ENCODE measurements around the gene SPECC1L. TPM values are rescaled to one million over a fixed set of nuclear protein-coding genes. Genes with fewer than 3 reads are reported as not detected.
"Not testable (repeated sequence)": the region's sequence is repeated elsewhere in the genome, so short reads cannot be mapped to it uniquely, and the experiment has no call there.

SPECC1L gene
- total RNA-seq, 1 donor from 2014 or later: 80.6 TPM

DNA sequence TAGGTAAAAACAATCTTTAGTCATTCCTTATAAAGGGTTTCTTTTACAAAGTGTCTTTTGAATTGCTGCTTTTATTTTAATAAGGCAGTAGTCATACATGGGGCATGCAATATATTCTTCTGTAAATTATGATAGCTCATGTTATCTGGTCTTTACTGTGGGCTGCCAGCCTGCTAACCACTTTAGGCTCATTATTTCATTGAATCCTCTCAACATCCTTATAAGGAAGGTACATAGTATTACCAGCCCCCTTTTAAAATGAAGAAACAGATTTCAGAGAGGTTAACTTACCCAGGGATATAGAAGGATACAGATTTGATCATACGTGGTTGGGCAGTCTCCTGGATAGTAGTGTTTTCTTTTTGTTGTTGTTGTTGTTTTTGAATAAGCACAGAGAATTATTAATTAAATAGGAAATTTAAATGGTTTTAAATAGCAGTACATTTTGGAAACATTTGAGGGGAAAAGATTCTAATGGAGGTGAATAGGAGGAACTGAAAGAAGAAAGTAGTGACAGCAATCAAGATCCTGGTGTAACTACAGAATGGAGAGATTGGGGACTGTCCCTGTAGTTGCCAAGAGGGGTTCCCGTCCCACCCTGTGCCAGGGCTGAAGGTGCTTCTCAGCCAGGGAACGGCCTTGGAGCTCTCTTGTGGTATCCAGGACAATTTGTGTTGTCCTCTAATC, 21.0 kb downstream of the SPECC1L start:
- TF ChIP-seq, protein P1, sequence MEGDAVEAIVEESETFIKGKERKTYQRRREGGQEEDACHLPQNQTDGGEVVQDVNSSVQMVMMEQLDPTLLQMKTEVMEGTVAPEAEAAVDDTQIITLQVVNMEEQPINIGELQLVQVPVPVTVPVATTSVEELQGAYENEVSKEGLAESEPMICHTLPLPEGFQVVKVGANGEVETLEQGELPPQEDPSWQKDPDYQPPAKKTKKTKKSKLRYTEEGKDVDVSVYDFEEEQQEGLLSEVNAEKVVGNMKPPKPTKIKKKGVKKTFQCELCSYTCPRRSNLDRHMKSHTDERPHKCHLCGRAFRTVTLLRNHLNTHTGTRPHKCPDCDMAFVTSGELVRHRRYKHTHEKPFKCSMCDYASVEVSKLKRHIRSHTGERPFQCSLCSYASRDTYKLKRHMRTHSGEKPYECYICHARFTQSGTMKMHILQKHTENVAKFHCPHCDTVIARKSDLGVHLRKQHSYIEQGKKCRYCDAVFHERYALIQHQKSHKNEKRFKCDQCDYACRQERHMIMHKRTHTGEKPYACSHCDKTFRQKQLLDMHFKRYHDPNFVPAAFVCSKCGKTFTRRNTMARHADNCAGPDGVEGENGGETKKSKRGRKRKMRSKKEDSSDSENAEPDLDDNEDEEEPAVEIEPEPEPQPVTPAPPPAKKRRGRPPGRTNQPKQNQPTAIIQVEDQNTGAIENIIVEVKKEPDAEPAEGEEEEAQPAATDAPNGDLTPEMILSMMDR (IDR thresholded peaks at IDR 0.05; ENCODE audit: unreplicated experiment): no peak
- no peak for DNase-seq (ENCODE audit: low spot score)
- peaks cover 4% of the 10 kb centered on the region for H3K36me3 Mint-ChIP-seq (ENCODE audit: low read depth, unreplicated experiment)
- H3K27ac Mint-ChIP-seq (ENCODE audit: unreplicated experiment): no peak overlapping the region
- H3K4me1 Mint-ChIP-seq (ENCODE audit: unreplicated experiment): peaks cover 30% of the 10 kb centered on the region
- H3K4me3 Mint-ChIP-seq (ENCODE audit: unreplicated experiment): no peak overlapping the region
- H3K9me3 Mint-ChIP-seq (ENCODE audit: unreplicated experiment): no peaks in the 10 kb centered on the region
- peaks cover 1% of the 10 kb centered on the region for H3K27me3 Mint-ChIP-seq (ENCODE audit: unreplicated experiment)

DNA sequence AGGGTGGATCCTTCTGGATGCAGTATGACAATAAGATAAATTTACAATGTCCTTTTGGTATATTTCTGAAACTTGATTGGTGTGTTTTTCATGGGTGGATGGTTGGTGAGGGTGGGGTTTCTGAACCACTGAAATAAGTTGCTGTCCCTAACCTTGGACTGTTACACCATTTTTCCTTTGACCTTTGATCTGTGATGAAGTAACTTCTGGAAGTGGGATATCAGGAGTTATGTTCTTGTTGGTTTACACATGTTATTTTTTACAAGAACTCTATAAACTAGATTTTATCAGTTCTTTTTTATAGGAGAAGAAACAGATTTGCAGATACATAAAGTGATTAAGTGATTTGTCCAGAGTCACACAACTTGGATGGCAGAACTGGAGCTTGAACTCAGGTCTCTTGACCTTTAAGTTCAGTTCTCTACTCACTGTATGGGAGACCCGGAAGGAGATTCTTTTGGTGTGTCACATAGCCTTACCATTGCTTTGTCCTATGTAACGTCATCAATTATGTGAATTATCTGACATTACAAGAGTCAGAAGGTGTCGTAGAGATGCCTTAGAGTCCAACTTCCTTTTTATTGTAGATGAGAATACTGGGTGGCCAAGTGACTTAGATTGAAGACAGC, 21.7 kb downstream of the SPECC1L start:
- H3K4me3 Mint-ChIP-seq (ENCODE audit: unreplicated experiment); H3K9me3 Mint-ChIP-seq (ENCODE audit: unreplicated experiment); H3K27ac Mint-ChIP-seq (ENCODE audit: unreplicated experiment); H3K27me3 Mint-ChIP-seq (ENCODE audit: unreplicated experiment); DNase-seq (ENCODE audit: low spot score); H3K36me3 Mint-ChIP-seq (ENCODE audit: low read depth, unreplicated experiment): not testable (repeated sequence)
- peaks cover 26% of the 10 kb centered on the region for H3K4me1 Mint-ChIP-seq (ENCODE audit: unreplicated experiment)

DNA sequence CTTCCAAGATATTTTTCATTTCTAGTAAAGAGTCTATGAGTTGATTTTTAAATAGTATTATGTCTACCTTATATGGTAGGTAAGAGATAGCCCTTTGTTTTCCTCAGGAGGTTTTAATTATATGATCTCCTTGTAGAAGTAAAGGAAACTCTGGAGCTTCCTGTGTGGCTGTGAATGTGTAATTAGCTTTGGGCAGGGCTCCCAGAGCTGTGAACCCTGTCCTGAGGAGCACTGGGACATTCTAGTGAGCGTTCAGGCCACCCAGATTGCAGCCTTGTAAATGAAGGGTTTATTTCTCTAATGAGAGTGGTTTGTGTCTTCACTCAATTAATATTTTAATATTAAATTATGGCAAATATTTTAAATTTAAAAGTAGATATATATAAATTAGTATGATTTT, 24.3 kb downstream of the SPECC1L start:
- H3K36me3 Mint-ChIP-seq (ENCODE audit: low read depth, unreplicated experiment); H3K4me3 Mint-ChIP-seq (ENCODE audit: unreplicated experiment); H3K27ac Mint-ChIP-seq (ENCODE audit: unreplicated experiment); H3K27me3 Mint-ChIP-seq (ENCODE audit: unreplicated experiment); H3K9me3 Mint-ChIP-seq (ENCODE audit: unreplicated experiment); DNase-seq (ENCODE audit: low spot score): not testable (repeated sequence)
- H3K4me1 Mint-ChIP-seq (ENCODE audit: unreplicated experiment): peaks cover 14% of the 10 kb centered on the region

DNA sequence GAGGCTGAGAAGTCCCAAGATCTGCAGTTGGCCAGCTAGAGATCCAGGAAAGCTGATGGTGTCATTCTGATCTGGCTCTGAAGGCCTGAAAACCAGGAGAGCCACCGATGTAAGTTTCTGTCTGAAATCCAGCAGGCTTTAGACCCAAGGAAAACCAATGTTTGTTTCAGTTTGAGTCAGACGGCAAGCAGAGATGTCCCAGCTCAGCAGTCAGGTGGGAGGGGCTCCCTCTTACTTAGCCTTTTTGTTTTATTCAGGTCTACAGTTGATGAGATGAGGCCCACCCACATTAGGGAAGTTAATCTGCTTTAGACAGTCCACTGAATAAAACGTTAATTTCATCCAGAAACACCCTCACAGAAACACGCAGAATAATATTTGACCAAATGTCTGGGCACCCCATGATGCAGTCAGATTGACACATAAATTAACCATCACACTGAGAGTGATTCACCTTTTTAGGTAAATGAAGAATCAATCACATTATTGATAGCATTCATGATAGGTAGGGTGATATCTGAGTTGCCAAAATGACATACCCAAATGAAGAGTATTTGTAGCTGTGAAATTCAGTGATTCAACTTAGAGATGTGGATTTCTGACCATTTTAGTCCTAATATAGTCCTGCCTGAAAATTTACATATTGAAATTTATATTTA, 28.0 kb downstream of the SPECC1L start:
- H3K27ac Mint-ChIP-seq (ENCODE audit: unreplicated experiment); H3K9me3 Mint-ChIP-seq (ENCODE audit: unreplicated experiment); H3K36me3 Mint-ChIP-seq (ENCODE audit: low read depth, unreplicated experiment); H3K4me3 Mint-ChIP-seq (ENCODE audit: unreplicated experiment); H3K27me3 Mint-ChIP-seq (ENCODE audit: unreplicated experiment); DNase-seq (ENCODE audit: low spot score): not testable (repeated sequence)
- H3K4me1 Mint-ChIP-seq (ENCODE audit: unreplicated experiment): peaks cover 30% of the 10 kb centered on the region

DNA sequence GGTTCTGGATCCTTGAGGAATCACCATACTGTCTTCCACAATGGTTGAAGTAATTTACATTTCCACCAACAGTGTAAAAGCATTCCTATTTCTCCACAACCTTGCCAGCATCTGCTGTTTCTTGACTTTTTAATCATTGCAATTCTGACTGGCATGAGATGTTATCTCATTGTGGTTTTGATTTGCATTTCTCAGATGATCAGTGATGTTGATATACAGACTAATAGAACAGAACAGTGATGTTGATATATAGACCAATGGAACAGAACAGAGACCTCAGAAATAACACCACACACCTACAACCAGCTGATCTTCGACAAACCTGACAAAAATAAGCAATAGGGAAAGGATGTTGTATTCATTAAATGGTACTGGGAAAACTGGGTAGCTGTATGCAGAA, 29.9 kb downstream of the SPECC1L start:
- H3K4me3 Mint-ChIP-seq (ENCODE audit: unreplicated experiment); H3K27me3 Mint-ChIP-seq (ENCODE audit: unreplicated experiment); DNase-seq (ENCODE audit: low spot score); H3K9me3 Mint-ChIP-seq (ENCODE audit: unreplicated experiment); H3K27ac Mint-ChIP-seq (ENCODE audit: unreplicated experiment): not testable (repeated sequence)
- H3K36me3 Mint-ChIP-seq (ENCODE audit: low read depth, unreplicated experiment): peaks cover 12% of the 10 kb centered on the region
- H3K4me1 Mint-ChIP-seq (ENCODE audit: unreplicated experiment): peaks cover 47% of the 10 kb centered on the region

DNA sequence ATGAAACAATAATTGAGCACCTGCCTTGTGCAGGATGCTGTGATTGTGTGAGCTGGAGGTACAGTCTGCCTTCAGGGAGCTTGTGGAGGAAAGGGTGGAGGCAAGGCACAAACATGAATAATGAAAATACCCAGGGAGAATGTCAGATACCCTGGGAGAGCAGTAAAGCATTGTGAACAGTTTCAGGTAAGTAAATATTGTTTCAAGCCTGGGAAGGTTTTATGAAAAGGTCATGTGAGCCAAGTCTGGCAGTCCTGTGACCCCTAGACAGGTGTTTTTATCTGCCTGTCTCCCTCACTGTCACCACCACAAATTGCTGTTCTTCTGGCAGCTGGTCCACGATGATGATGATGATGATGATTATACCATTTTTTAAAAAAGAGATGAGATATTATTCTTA, 32.0 kb downstream of the SPECC1L start:
- TF ChIP-seq, protein P1 (IDR thresholded peaks at IDR 0.05; ENCODE audit: unreplicated experiment): no peak
- DNase-seq (ENCODE audit: low spot score): no peak
- Mint-ChIP-seq H3K4me3 (ENCODE audit: unreplicated experiment) (peak overlapping the region; percentile 53), H3K27ac (ENCODE audit: unreplicated experiment) (peak overlapping the region; percentile 16), H3K27me3 (ENCODE audit: unreplicated experiment) (no peaks in the 10 kb centered on the region), H3K4me1 (ENCODE audit: unreplicated experiment) (peaks cover 42% of the 10 kb centered on the region), H3K36me3 (ENCODE audit: low read depth, unreplicated experiment) (peaks cover 26% of the 10 kb centered on the region), H3K9me3 (ENCODE audit: unreplicated experiment) (no peaks in the 10 kb centered on the region)

DNA sequence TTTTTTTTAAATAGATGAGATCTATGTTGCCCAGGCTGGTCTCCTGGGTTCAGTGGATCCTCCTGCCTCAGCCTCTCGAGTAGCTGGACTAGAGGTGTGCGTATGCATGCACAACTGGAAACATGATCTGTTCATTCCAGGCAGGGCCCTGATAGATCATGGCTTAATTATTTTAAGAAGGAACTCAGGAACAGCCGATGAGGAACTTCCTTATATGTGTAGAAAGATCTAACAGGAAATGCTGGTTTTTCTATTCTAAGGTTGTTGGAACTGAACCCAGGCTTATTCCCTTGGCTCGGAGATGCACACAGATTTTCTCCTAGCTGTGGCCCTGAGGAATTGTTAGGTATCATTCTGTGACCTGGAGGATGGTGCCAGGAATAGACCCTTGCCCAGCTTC, 32.4 kb downstream of the SPECC1L start:
- no peaks in the 10 kb centered on the region for H3K27me3 Mint-ChIP-seq (ENCODE audit: unreplicated experiment)
- peaks cover 42% of the 10 kb centered on the region for H3K4me1 Mint-ChIP-seq (ENCODE audit: unreplicated experiment)
- no peak overlapping the region for H3K4me3 Mint-ChIP-seq (ENCODE audit: unreplicated experiment)
- peaks cover 26% of the 10 kb centered on the region for H3K36me3 Mint-ChIP-seq (ENCODE audit: low read depth, unreplicated experiment)
- H3K9me3 Mint-ChIP-seq (ENCODE audit: unreplicated experiment): no peaks in the 10 kb centered on the region
- no peak for DNase-seq (ENCODE audit: low spot score)
- peak overlapping the region; percentile 77 for H3K27ac Mint-ChIP-seq (ENCODE audit: unreplicated experiment)
- TF ChIP-seq, protein P1 (IDR thresholded peaks at IDR 0.05; ENCODE audit: unreplicated experiment): no peak

Measured in endothelial cell (in vitro differentiated cells).